GM06990 (cell line): ENCODE results near the gene SRL.
"Not testable (repeated sequence)": the region's sequence is repeated elsewhere in the genome, so short reads cannot be mapped to it uniquely, and the experiment has no call there.

Source experiments
- DNase-seq: peaks from one replicate; pipeline ENCODE4 v3.0.0-alpha.2; 2011; ENCODE audit not compliant: insufficient read length; ENCODE audit errors: extremely low read depth
- H3K27me3 ChIP-seq: replicated peaks from 2 replicates; pipeline ENCODE4 v1.6.0; 2011; ENCODE audit warnings: low read length; ENCODE audit not compliant: control insufficient read depth, insufficient read depth
- H3K36me3 ChIP-seq: 2 replicates; pipeline ENCODE4 v1.5.1; 2011; ENCODE audit warnings: low read length; ENCODE audit not compliant: control insufficient read depth, insufficient read depth
- H3K4me3 ChIP-seq: replicated peaks from 2 replicates; pipeline ENCODE4 v1.5.1; 2011; ENCODE audit warnings: low read depth, mild to moderate bottlenecking, control low read depth, low read length
- CTCF ChIP-seq: IDR thresholded peaks from 2 replicates; pipeline ENCODE4 v1.5.1; 2011; ENCODE audit warnings: low read length, control low read depth, mild to moderate bottlenecking, inconsistent platforms; ENCODE audit not compliant: insufficient read depth, poor library complexity, severe bottlenecking

SRL gene

GRCh38 chr16:4160658-4161430, 81.0 kb downstream of the SRL start:
- TF ChIP-seq CTCF = no peak
- H3K27me3 ChIP-seq = no peaks in the 10 kb centered on the region

GRCh38 chr16:4159726-4160125, 82.2 kb downstream of the SRL start:
- TF ChIP-seq CTCF = no peak
- H3K36me3 ChIP-seq = no peaks in the 10 kb centered on the region
- H3K4me3 ChIP-seq = no peak overlapping the region
- no peaks in the 10 kb centered on the region for H3K27me3 ChIP-seq
- no peak for DNase-seq

More at GRCh38 chr16:4160658-4161430, 81.0 kb downstream of the SRL start:
- no peak for DNase-seq
- Histone ChIP-seq H3K36me3 (no peaks in the 10 kb centered on the region), H3K4me3 (no peak overlapping the region)

GRCh38 chr16:4158143-4159093, 83.5 kb downstream of the SRL start:
- no peak for TF ChIP-seq CTCF
- no peaks in the 10 kb centered on the region for H3K27me3 ChIP-seq
- DNase-seq = no peak
- no peak overlapping the region for H3K4me3 ChIP-seq
- H3K36me3 ChIP-seq = no peaks in the 10 kb centered on the region

GRCh38 chr16:4157376-4157825, 84.5 kb downstream of the SRL start:
- TF ChIP-seq CTCF = no peak
- Histone ChIP-seq H3K27me3 (no peaks in the 10 kb centered on the region), H3K4me3 (no peak overlapping the region), H3K36me3 (no peaks in the 10 kb centered on the region)
- DNase-seq = no peak

GRCh38 chr16:4156503-4156902, 85.4 kb downstream of the SRL start:
- not testable (repeated sequence) for H3K27me3 ChIP-seq, H3K4me3 ChIP-seq, DNase-seq, H3K36me3 ChIP-seq

GRCh38 chr16:4153364-4153763, 88.5 kb downstream of the SRL start:
- not testable (repeated sequence) for H3K4me3 ChIP-seq, DNase-seq, H3K27me3 ChIP-seq, H3K36me3 ChIP-seq
